CD4-positive, alpha-beta T cell treated with Interleukin-6 at 100 ng/mL for 8 hours (primary cell): ENCODE data around the gene SMS.

Experiments
- DNase-seq: peaks from one replicate; pipeline ENCODE4 v3.0.0-alpha.2; 2020; ENCODE audit warnings: mixed read lengths, low spot score

SMS gene

DNA sequence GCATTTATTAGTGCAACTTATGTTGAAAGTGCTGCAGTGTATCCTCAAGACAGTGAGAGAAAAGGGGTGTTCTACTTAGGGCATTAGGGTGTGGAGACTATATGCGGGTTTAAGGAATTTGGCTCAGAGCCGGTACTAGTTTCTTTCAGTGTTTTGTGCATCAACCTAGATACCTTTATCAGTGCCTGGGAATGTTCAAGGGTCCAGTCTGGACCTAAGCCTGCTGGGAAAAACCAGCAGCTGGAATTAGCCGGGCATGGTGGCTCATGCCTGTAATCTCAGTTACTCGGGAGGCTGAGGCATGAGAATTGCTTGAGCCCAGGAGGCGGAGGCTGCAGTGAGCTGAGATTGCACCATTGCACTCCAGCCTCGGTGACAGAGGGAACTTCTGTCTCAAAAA lies 99.0 kb downstream of the SMS start:
- DNase-seq: no peak

GRCh38 chrX:22040184-22040583 lies 99.7 kb downstream of the SMS start:
- DNase-seq: no peak

- DNase-seq: no peak
Observed at GRCh38 chrX:22041907-22042530, 101.5 kb downstream of the SMS start.

- DNase-seq: no peak
Observed at GRCh38 chrX:22043872-22044271, 103.4 kb downstream of the SMS start.
